H1 (cell line): ENCODE measurements around the gene VSIG10L. TPM values are rescaled to one million over a fixed set of nuclear protein-coding genes. Genes with fewer than 3 reads are reported as not detected.

Experiments
- CTCF ChIA-PET: fragments of 300-600 bp; sonication (Branson Sonifier 250); formaldehyde crosslinking; loops from one replicate; lab custom pipeline; 2021; ENCODE audit not compliant: partially characterized antibody; lab: Charles Lee
- POLR2A ChIA-PET: fragments of 300-600 bp; sonication (Branson Sonifier 250); formaldehyde crosslinking; loops from one replicate; lab custom pipeline; 2021; ENCODE audit warnings: inconsistent platforms; ENCODE audit not compliant: partially characterized antibody; lab: Charles Lee
- DNase-seq, 2 experiments: peaks; one replicate each; pipeline versions ENCODE4 v3.0.0 to v3.0.0-alpha.2; 2010 to 2022; ENCODE audit warnings: low spot score in 2 of 2, low read depth in 1 of 2, mixed read lengths in 1 of 2
- FAIRE-seq: peaks from 2 replicates; lab custom pipeline; 2011; peaks lifted over from hg19 to GRCh38; lab: Jason Lieb, UNC
- H2AFZ ChIP-seq: 2 replicates; pipeline ENCODE4 v1.8.1; 2012; ENCODE audit warnings: low read length, inconsistent platforms
- H2AK5ac ChIP-seq: 2 replicates; pipeline ENCODE4 v1.6.1; 2013; ENCODE audit warnings: low read depth, low read length
- H2BK120ac ChIP-seq: replicated peaks from 2 replicates; pipeline ENCODE3; 2013; ENCODE audit warnings: low read depth, low read length, inconsistent platforms
- H2BK12ac ChIP-seq: 2 replicates; pipeline ENCODE4 v1.6.1; 2013; ENCODE audit warnings: low read depth, low read length
- H2BK15ac ChIP-seq: 2 replicates; pipeline ENCODE4 v1.6.1; 2013; ENCODE audit warnings: low read length
- H2BK20ac ChIP-seq: 2 replicates; pipeline ENCODE4 v1.6.1; 2013; ENCODE audit warnings: low read length
- H2BK5ac ChIP-seq: 2 replicates; pipeline ENCODE4 v1.6.1; 2013; ENCODE audit warnings: low read depth, low read length
- H3K14ac ChIP-seq: 2 replicates; pipeline ENCODE4 v1.6.1; 2013; ENCODE audit warnings: inconsistent platforms; ENCODE audit not compliant: insufficient read length
- H3K18ac ChIP-seq: 2 replicates; pipeline ENCODE4 v1.6.1; 2013; ENCODE audit warnings: low read length; ENCODE audit errors: extremely low read depth
- H3K23ac ChIP-seq: 2 replicates; pipeline ENCODE4 v1.6.1; 2013; ENCODE audit warnings: inconsistent platforms; ENCODE audit not compliant: insufficient read length
- H3K23me2 ChIP-seq: 2 replicates; pipeline ENCODE4 v1.6.1; 2013; ENCODE audit warnings: low read depth, low read length
- H3K27ac ChIP-seq: 2 replicates; pipeline ENCODE4 v1.6.1; 2011; ENCODE audit warnings: low read depth, low read length, inconsistent platforms
- H3K27me3 ChIP-seq, 4 experiments: replicated peaks in 1 of 4; 1 replicate in 1 of 4; 2 replicates in 3 of 4; pipeline versions ENCODE4 v1.6.1 to v1.8.1; 2011 to 2013; ENCODE audit warnings: low read length in 3 of 4, mild to moderate bottlenecking in 3 of 4, inconsistent platforms in 2 of 4, mixed read lengths in 2 of 4, moderate library complexity in 1 of 4; ENCODE audit not compliant: control insufficient read depth in 3 of 4, insufficient read depth in 3 of 4; ENCODE audit errors: extremely low read depth in 1 of 4
- H3K36me3 ChIP-seq, 4 experiments: 2 replicates each; pipeline versions ENCODE4 v1.6.1 to v1.8.1; 2011 to 2013; ENCODE audit warnings: mild to moderate bottlenecking in 4 of 4, low read length in 3 of 4, moderate library complexity in 2 of 4, control low read depth in 1 of 4, inconsistent platforms in 1 of 4; ENCODE audit not compliant: insufficient read depth in 4 of 4, control insufficient read depth in 2 of 4
- H3K4ac ChIP-seq: replicated peaks from 2 replicates; pipeline ENCODE3; 2013; ENCODE audit warnings: low read length, low read depth, mixed read lengths, inconsistent platforms; ENCODE audit not compliant: insufficient read length
- H3K4me1 ChIP-seq, 4 experiments: replicated peaks in 1 of 4; 1 replicate in 1 of 4; 2 replicates in 3 of 4; pipeline versions ENCODE4 v1.6.1 to v1.8.1; 2011 to 2013; ENCODE audit warnings: low read length in 3 of 4, inconsistent platforms in 2 of 4, mixed read lengths in 1 of 4; ENCODE audit not compliant: insufficient read depth in 4 of 4, control insufficient read depth in 3 of 4
- H3K4me2 ChIP-seq, 2 experiments: 2 replicates each; pipeline versions ENCODE4 v1.6.1 to v1.8.1; 2011 to 2013; ENCODE audit warnings: low read depth in 2 of 2, low read length in 2 of 2, control low read depth in 1 of 2, inconsistent platforms in 1 of 2, mild to moderate bottlenecking in 1 of 2; ENCODE audit not compliant: insufficient read depth in 1 of 2
- H3K4me3 ChIP-seq, 4 experiments: fragments of 200-600, 300-600 bp in 1 of 4; sonication (generic), shearing (Covaris generic), sonication (Bioruptor Twin) in 1 of 4; 2 replicates each; pipeline versions ENCODE4 v1.5.1 to v1.8.1; 2011 to 2016; ENCODE audit warnings: low read length in 4 of 4, low read depth in 3 of 4, control low read depth in 2 of 4, inconsistent platforms in 2 of 4, mild to moderate bottlenecking in 2 of 4, mixed read lengths in 1 of 4, moderate library complexity in 1 of 4; ENCODE audit not compliant: insufficient read depth in 2 of 4; ENCODE audit errors: extremely low read depth in 1 of 4
- H3K56ac ChIP-seq: replicated peaks from 2 replicates; pipeline ENCODE3; 2013; ENCODE audit warnings: low read depth, mild to moderate bottlenecking, mixed read lengths, low read length, inconsistent platforms; ENCODE audit not compliant: insufficient read length
- H3K79me1 ChIP-seq: 2 replicates; pipeline ENCODE4 v1.6.1; 2013; ENCODE audit warnings: low read depth, low read length, control low read depth
- H3K79me2 ChIP-seq, 2 experiments: 2 replicates each; pipeline versions ENCODE4 v1.6.1 to v1.8.1; 2012 to 2013; ENCODE audit warnings: low read length in 2 of 2, mild to moderate bottlenecking in 2 of 2, inconsistent platforms in 1 of 2; ENCODE audit not compliant: insufficient read depth in 2 of 2, control insufficient read depth in 1 of 2
- H3K9ac ChIP-seq, 4 experiments: replicated peaks in 1 of 4; 1 replicate in 1 of 4; 2 replicates in 3 of 4; pipeline versions ENCODE4 v1.6.1 to v1.8.1; 2011 to 2013; ENCODE audit warnings: low read depth in 3 of 4, low read length in 3 of 4, control low read depth in 2 of 4, mild to moderate bottlenecking in 2 of 4, moderate library complexity in 2 of 4, inconsistent platforms in 1 of 4; ENCODE audit errors: extremely low read depth in 1 of 4
- H3K9me3 ChIP-seq, 2 experiments: 2 replicates each; pipeline versions ENCODE4 v1.6.1 to v1.8.1; 2012 to 2013; ENCODE audit warnings: mild to moderate bottlenecking in 2 of 2, moderate library complexity in 2 of 2, control low read depth in 1 of 2, inconsistent platforms in 1 of 2, low read depth in 1 of 2, low read length in 1 of 2, mixed read lengths in 1 of 2; ENCODE audit not compliant: insufficient read depth in 2 of 2
- H4K20me1 ChIP-seq, 2 experiments: replicated peaks in 1 of 2; 2 replicates each; pipeline versions ENCODE3 to v1.8.1; 2011 to 2013; ENCODE audit warnings: inconsistent platforms in 2 of 2, low read length in 2 of 2, mild to moderate bottlenecking in 1 of 2; ENCODE audit not compliant: insufficient read depth in 2 of 2, control insufficient read depth in 1 of 2
- H4K5ac ChIP-seq: 2 replicates; pipeline ENCODE4 v1.6.1; 2013; ENCODE audit warnings: low read length, low read depth, mixed read lengths, inconsistent platforms; ENCODE audit not compliant: insufficient read length
- H4K8ac ChIP-seq: 2 replicates; pipeline ENCODE4 v1.8.0; 2013; ENCODE audit warnings: mild to moderate bottlenecking, moderate library complexity, low read length, inconsistent platforms; ENCODE audit not compliant: insufficient read depth; ENCODE audit errors: extremely low read depth
- H4K91ac ChIP-seq: replicated peaks from 2 replicates; pipeline ENCODE3; 2013; ENCODE audit warnings: low read length, mixed read lengths, inconsistent platforms; ENCODE audit not compliant: insufficient read length
- CHD2 ChIP-seq: IDR thresholded peaks from 2 replicates; pipeline ENCODE4 v1.6.1; 2012; ENCODE audit warnings: low read length, improper control_type of control experiment
- CTCF ChIP-seq, 3 experiments: IDR thresholded peaks; 1 replicate in 2 of 3; 2 replicates in 1 of 3; pipeline versions ENCODE4 v1.5.1 to v1.6.1; 2011; ENCODE audit warnings: low read length in 3 of 3, mild to moderate bottlenecking in 3 of 3, inconsistent platforms in 2 of 3, low read depth in 1 of 3, moderate library complexity in 1 of 3; ENCODE audit not compliant: insufficient read depth in 1 of 3; ENCODE audit errors: control extremely low read depth in 1 of 3
- KDM4A ChIP-seq: IDR thresholded peaks from one replicate; pipeline ENCODE4 v1.7.1; 2012; ENCODE audit warnings: low read depth, mild to moderate bottlenecking, moderate library complexity, low read length, inconsistent platforms; ENCODE audit not compliant: severe bottlenecking
- MAFK ChIP-seq: IDR thresholded peaks from 2 replicates; pipeline ENCODE4 v1.6.1; 2012; ENCODE audit warnings: low read depth, mild to moderate bottlenecking, improper control_type of control experiment, low read length
- SAP30 ChIP-seq: fragments of 300-600 bp; sonication (generic); IDR thresholded peaks from 2 replicates; pipeline ENCODE4 v1.7.1; 2012; ENCODE audit warnings: low read length, moderate library complexity, mild to moderate bottlenecking, inconsistent platforms; ENCODE audit not compliant: insufficient read depth, insufficient replicate concordance
- SIN3A ChIP-seq, 2 experiments: IDR thresholded peaks in 1 of 2; conservative IDR thresholded peaks in 1 of 2; 2 replicates each; pipeline ENCODE4 v1.6.1; 2011 to 2012; ENCODE audit warnings: low read length in 2 of 2, improper control_type of control experiment in 1 of 2, low read depth in 1 of 2, mild to moderate bottlenecking in 1 of 2
- SP1 ChIP-seq: IDR thresholded peaks from 2 replicates; pipeline ENCODE4 v1.6.1; 2011; ENCODE audit warnings: low read depth, low read length
- SP4 ChIP-seq: IDR thresholded peaks from 2 replicates; pipeline ENCODE4 v1.6.1; 2012; ENCODE audit warnings: low read length, inconsistent platforms
- WGBS, 2 experiments: shearing (Covaris generic) in 1 of 2; methylation state at CpG; one replicate each; pipeline versions ENCODE4 v1.1.6 to v1.1.7; 2013 to 2015; ENCODE audit warnings: low lambda C conversion rate in 2 of 2, mixed read lengths in 2 of 2, inconsistent platforms in 1 of 2, low coverage in 1 of 2, missing lambda C conversion rate in 1 of 2; ENCODE audit not compliant: insufficient replicate concordance in 2 of 2, insufficient coverage in 1 of 2, insufficient read length in 1 of 2; ENCODE audit errors: extremely low coverage in 1 of 2, missing lambda C conversion rate in 1 of 2; 5-methylcytosine and 5-hydroxymethylcytosine counted together
- polyA plus RNA-seq, 7 experiments: library from polyadenylated mRNA; depleted of rRNA in 3 of 7; stranded (reverse) in 5 of 7; unstranded in 2 of 7; fragments of >200 nt in 5 of 7; fragments of 200-250 nt in 2 of 7; gene quantifications; 1 replicate in 5 of 7; 2 replicates in 1 of 7; 4 replicates in 1 of 7; pipeline versions ENCODE4 v1.2.1 to v1.2.3, GENCODE V29; 2011 to 2013; ENCODE audit warnings: missing spikeins in 2 of 7, mixed read lengths in 2 of 7
- total RNA-seq: library from RNA; stranded (reverse); fragmentation: NEBNext Ultra II Directional; extraction: Animal tissue kit (Norgen Biotek cat#: 25700); gene quantifications from 2 replicates; pipeline ENCODE4 v1.2.1, GENCODE V29; 2021

VSIG10L gene
- total and polyA plus RNA-seq, 2 of the 8 experiments (the other 6 are each of a cell fraction or from before 2014, with no cell fraction given): 10.3 to 10.4 TPM

GRCh38 chr19:51339313-51339686 is 2.6 kb downstream of the VSIG10L start:
- CTCF ChIA-PET: interaction anchor here (0.6 to 4.9 kb wide), 12 partner anchors 17 to 645 kb away, joined by 3 to 42 read pairs (median 4); no protein-coding TSS in a partner anchor
- H2BK12ac ChIP-seq: no peak overlapping the region
- FAIRE-seq (peak; percentile 45), DNase-seq (peak in 1 of 2 experiments; percentile 53)
- H3K4me3 ChIP-seq: peak overlapping the region; percentile 56 to 72 (median 66)
- no peak overlapping the region for H2BK120ac ChIP-seq
- no peaks in the 10 kb centered on the region for H3K79me2 ChIP-seq
- no peaks in the 10 kb centered on the region for H4K20me1 ChIP-seq
- peak overlapping the region; percentile 13; the same call in 1 of the 2 replicates for H3K18ac ChIP-seq
- H3K14ac ChIP-seq: no peak overlapping the region
- H3K4ac ChIP-seq: no peak overlapping the region
- no peak overlapping the region for H4K8ac ChIP-seq
- no peaks in the 10 kb centered on the region for H3K9me3 ChIP-seq
- H3K4me1 ChIP-seq: peaks cover 0 to 20% (median 16%) of the 10 kb centered on the region in 4 experiments; a peak in 6 of 7 replicates
- H3K56ac ChIP-seq: peak overlapping the region; percentile 74
- WGBS, 2 experiments: 0% methylated on average over 10 of the region's 10 CpGs; no CpG with 5 or more reads in 1 of the 2 experiments
- H2BK20ac ChIP-seq: no peak overlapping the region
- no peak overlapping the region for H4K5ac ChIP-seq
- H3K27me3 ChIP-seq: peaks cover 0 to 18% (median 11%) of the 10 kb centered on the region in 4 experiments; a peak in 5 of 7 replicates
- H2AFZ ChIP-seq: peak overlapping the region; percentile 99
- H3K9ac ChIP-seq: peak overlapping the region in 3 of 4 experiments; percentile 30 to 49 (median 43); a peak in 2 of 7 replicates
- TF ChIP-seq MAFK (no peak), SIN3A (conservative IDR thresholded peaks at IDR 0.05 in 1 of 2, IDR thresholded peaks at IDR 0.05 in 1 of 2; ENCODE audit: low read depth in 1 of 2, low read length in 2 of 2) (0 out of 4 replicates have a peak, but pooled peaks of 1 of the 2 experiments have one; percentile 6), SAP30 (peak; percentile 32), SP4 (no peak), CTCF (IDR thresholded peaks at IDR 0.05; ENCODE audit: control extremely low read depth in 1 of 3, insufficient read depth in 1 of 3, low read depth in 1 of 3, low read length in 3 of 3) (peak in 1 of 3 experiments; percentile 4; a peak in 1 of 4 replicates), CHD2 (no peak), SP1 (0 out of 2 replicates have a peak, but pooled peaks have one; percentile 49), KDM4A (peak; percentile 61)
- H3K23ac ChIP-seq: no peak overlapping the region
- H4K91ac ChIP-seq: no peak overlapping the region
- H2BK15ac ChIP-seq: no peak overlapping the region
- 0 out of 2 replicates have a peak overlapping the region, but pooled peaks have one; percentile 41 for H3K27ac ChIP-seq
- H3K23me2 ChIP-seq: peaks cover 13% of the 10 kb centered on the region
- H3K79me1 ChIP-seq: no peaks in the 10 kb centered on the region
- H3K4me2 ChIP-seq: peak overlapping the region; percentile 65 to 83
- H3K36me3 ChIP-seq: no peaks in the 10 kb centered on the region
- POLR2A ChIA-PET: interaction anchor here (0.6 to 3.9 kb wide), 10 partner anchors 11 to 56 kb away, joined by 3 to 19 read pairs (median 4); partner anchors contain the start of gene C19orf84
- peak overlapping the region; percentile 79; the same call in 1 of the 2 replicates for H2BK5ac ChIP-seq
- no peak overlapping the region for H2AK5ac ChIP-seq
